ENCODE measurements around the gene CAVIN2.
"Not testable (repeated sequence)": the region's sequence is repeated elsewhere in the genome, so short reads cannot be mapped to it uniquely, and the experiment has no call there.

The CAVIN2 gene

DNA sequence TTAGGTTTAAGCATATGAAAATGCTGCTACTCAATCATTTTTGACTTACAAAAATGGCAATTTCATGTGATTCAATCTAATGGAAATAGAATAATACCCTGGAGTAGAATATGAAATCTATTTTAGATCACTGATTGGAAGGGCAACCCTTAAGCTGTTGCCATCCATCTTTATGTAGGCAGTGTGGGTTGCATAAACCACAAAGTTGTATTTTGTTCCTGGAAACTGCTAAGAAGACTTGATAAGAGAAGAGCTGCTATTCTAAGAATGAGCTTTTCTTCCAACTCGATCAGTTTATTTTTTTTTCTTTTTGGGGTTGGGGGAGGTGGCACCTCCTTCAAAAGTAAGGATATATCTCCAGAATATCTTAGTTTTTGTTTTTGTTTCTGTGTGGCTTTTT is 60.2 kb downstream of the CAVIN2 start:
- no peak overlapping the region for H3K4me3 ChIP-seq (ENCODE audit: low read length)
- no peak for TF ChIP-seq ZNF274 (IDR thresholded peaks at IDR 0.05; ENCODE audit: low read depth, low read length)

- H3K4me3 ChIP-seq (ENCODE audit: low read length), result not testable (repeated sequence)
Observed at GRCh38 chr2:191785651-191786050, 61.2 kb downstream of the CAVIN2 start.
